Measurements from ENCODE around the gene ZSWIM8. TPM values are rescaled to one million over a fixed set of nuclear protein-coding genes. Genes with fewer than 3 reads are reported as not detected.

ZSWIM8 gene
- total and polyA plus RNA-seq, 8 donors: 43.4 to 325 (median 79.6) TPM

GRCh38 chr10:73809061-73809818, 23.8 kb downstream of the ZSWIM8 start:
- intact Hi-C loops (cut with DNase I; ENCODE audit: low total_unique reads): no loop called here

DNA sequence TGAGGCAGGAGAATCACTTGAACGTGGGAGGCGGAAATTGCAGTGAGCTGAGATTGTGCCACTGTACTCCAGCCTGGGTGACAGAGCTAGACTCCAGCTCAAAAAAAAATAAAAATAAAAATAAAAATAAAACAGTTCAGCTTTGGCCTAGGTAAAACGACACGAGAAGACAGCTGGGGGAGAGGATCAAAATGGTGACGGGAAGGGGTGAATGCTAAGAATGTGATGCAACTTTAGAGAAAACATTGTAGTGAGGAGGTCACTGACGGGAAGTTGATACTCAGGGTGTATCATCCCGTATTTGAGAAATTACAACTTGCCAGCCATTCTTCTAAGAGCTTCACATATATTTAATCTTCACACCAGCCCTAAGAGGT, 24.9 kb downstream of the ZSWIM8 start:
- Histone ChIP-seq H3K36me3 (peaks cover 42 to 62% (median 57%) of the 10 kb centered on the region in 4 donors), H3K9me3 (no peaks in the 10 kb centered on the region), H3K4me3 (peak overlapping the region; percentile 82 to 97 (median 90)), H3K27ac (peak overlapping the region in 4 of 5 donors; percentile 91 to 96 (median 94)), H3K27me3 (no peaks in the 10 kb centered on the region), H3K4me1 (peaks cover 10 to 58% (median 37%) of the 10 kb centered on the region in 4 donors)
- intact Hi-C loops (cut with DNase I; ENCODE audit: low total_unique reads): no loop called here
- WGBS, 5 donors: 63 to 80% (median 75%) methylated on average over 7 of the region's 7 CpGs
- TF ChIP-seq POLR2A (IDR thresholded peaks at IDR 0.05) (no peak), POLR2AphosphoS5 (IDR thresholded peaks at IDR 0.05) (no peak), EP300 (IDR thresholded peaks at IDR 0.05) (no peak)
- TF ChIP-seq, protein P1, sequence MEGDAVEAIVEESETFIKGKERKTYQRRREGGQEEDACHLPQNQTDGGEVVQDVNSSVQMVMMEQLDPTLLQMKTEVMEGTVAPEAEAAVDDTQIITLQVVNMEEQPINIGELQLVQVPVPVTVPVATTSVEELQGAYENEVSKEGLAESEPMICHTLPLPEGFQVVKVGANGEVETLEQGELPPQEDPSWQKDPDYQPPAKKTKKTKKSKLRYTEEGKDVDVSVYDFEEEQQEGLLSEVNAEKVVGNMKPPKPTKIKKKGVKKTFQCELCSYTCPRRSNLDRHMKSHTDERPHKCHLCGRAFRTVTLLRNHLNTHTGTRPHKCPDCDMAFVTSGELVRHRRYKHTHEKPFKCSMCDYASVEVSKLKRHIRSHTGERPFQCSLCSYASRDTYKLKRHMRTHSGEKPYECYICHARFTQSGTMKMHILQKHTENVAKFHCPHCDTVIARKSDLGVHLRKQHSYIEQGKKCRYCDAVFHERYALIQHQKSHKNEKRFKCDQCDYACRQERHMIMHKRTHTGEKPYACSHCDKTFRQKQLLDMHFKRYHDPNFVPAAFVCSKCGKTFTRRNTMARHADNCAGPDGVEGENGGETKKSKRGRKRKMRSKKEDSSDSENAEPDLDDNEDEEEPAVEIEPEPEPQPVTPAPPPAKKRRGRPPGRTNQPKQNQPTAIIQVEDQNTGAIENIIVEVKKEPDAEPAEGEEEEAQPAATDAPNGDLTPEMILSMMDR (IDR thresholded peaks at IDR 0.05): no peak
- DNase-seq: no peak

More at GRCh38 chr10:73809061-73809818, 23.8 kb downstream of the ZSWIM8 start:
- Histone ChIP-seq H3K9me3 (no peaks in the 10 kb centered on the region), H3K27ac (peak overlapping the region in 3 of 5 donors; percentile 1 to 94 (median 91)), H3K27me3 (no peaks in the 10 kb centered on the region), H3K4me1 (peaks cover 10 to 53% (median 37%) of the 10 kb centered on the region in 4 donors), H3K4me3 (peak overlapping the region in 2 of 4 donors; percentile 84 to 97), H3K36me3 (peaks cover 44 to 62% (median 57%) of the 10 kb centered on the region in 4 donors)
- DNase-seq: no peak
- TF ChIP-seq POLR2AphosphoS5 (IDR thresholded peaks at IDR 0.05) (no peak), POLR2A (IDR thresholded peaks at IDR 0.05) (no peak), EP300 (IDR thresholded peaks at IDR 0.05) (no peak)
- 56 to 64% (median 64%) methylated on average over 5 of the region's 5 CpGs for WGBS, 5 donors

DNA sequence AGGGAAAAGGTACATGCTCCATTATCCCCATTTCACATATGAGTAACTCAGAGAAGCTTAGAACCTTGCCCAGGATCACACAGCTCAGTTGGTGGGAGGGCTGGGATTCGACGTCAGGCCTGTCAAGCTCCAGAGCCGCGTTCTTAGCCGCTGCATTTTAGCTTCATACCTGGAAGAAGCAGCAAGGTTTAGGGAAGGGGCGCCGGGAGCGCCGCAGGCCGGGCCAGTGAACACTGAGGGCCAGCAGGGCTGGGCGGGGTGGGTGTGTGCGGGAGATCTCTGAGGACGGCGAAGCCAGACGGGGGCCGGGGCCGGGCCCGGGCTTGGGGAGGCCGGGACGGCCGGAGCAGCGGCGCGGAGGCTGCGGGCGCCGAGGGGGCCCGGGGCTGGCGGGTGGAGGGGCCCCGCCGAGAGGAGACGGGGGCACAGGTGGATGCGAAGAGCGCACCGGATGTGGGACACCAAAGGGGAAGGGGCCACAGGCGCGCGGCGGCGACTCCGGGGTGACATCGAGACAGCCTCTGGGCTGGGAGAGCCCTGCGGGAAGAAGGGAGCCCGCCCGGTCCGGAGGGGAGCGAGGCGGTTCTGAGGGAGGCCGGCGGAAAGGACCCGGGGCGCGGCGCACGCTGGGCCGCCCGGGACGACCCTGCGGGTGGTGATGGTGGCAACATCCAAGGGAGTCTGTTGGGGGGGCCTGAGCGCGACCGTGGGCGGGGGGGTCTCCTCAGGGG, 25.5 kb downstream of the ZSWIM8 start:
- H3K36me3 ChIP-seq: peaks cover 36 to 62% (median 57%) of the 10 kb centered on the region in 4 donors
- H3K4me3 ChIP-seq: peak overlapping the region; percentile 82 to 97 (median 90)
- TF ChIP-seq POLR2AphosphoS5 (IDR thresholded peaks at IDR 0.05) (no peak), POLR2A (IDR thresholded peaks at IDR 0.05) (no peak), EP300 (IDR thresholded peaks at IDR 0.05) (no peak)
- TF ChIP-seq, protein P1 (IDR thresholded peaks at IDR 0.05): no peak
- H3K27ac ChIP-seq: peak overlapping the region; percentile 91 to 96 (median 93)
- peaks cover 10 to 63% (median 37%) of the 10 kb centered on the region in 4 donors for H3K4me1 ChIP-seq
- 1 to 2% (median 1%) methylated on average over 34 to 63 of the region's 63 CpGs for WGBS, 5 donors
- H3K27me3 ChIP-seq: no peaks in the 10 kb centered on the region
- DNase-seq: peak in 1 of 2 donors; percentile 35
- no peaks in the 10 kb centered on the region for H3K9me3 ChIP-seq
- intact Hi-C loops (cut with DNase I; ENCODE audit: low total_unique reads): no loop called here

- intact Hi-C loops (cut with DNase I; ENCODE audit: low total_unique reads): no loop called here
- Histone ChIP-seq H3K4me1 (peaks cover 10 to 66% (median 26%) of the 10 kb centered on the region in 4 donors), H3K4me3 (no peak overlapping the region), H3K9me3 (no peaks in the 10 kb centered on the region), H3K27me3 (no peaks in the 10 kb centered on the region), H3K36me3 (peaks cover 26 to 62% (median 57%) of the 10 kb centered on the region in 4 donors), H3K27ac (peak overlapping the region in 4 of 5 donors; percentile 91 to 96 (median 94))
- DNase-seq: no peak
- no peak for TF ChIP-seq EP300 (IDR thresholded peaks at IDR 0.05)
- TF ChIP-seq, protein P1 (IDR thresholded peaks at IDR 0.05): no peak
- no peak for TF ChIP-seq POLR2AphosphoS5 (IDR thresholded peaks at IDR 0.05)
- TF ChIP-seq POLR2A (IDR thresholded peaks at IDR 0.05): no peak
- WGBS, 5 donors: 69 to 91% (median 84%) methylated on average over 4 of the region's 4 CpGs
These were observed 27.3 kb downstream of the ZSWIM8 start for GRCh38 chr10:73812657-73813056.

Measured in stomach (tissue), 9 donors.